Astrocyte (in vitro differentiated cells and primary cell): ENCODE results near the gene BUD23. TPM values are rescaled to one million over a fixed set of nuclear protein-coding genes. Genes with fewer than 3 reads are reported as not detected.
A peak's percentile ranks its signal among the peaks of the same experiment; 100 is the strongest.

Experiments
- DNase-seq: peaks from one replicate; pipeline ENCODE4 v3.0.0-alpha.2; 2010; ENCODE audit warnings: low read depth
- FAIRE-seq: peaks from 2 replicates; lab custom pipeline; 2011; peaks lifted over from hg19 to GRCh38; lab: Jason Lieb, UNC
- H2AFZ ChIP-seq: 2 replicates; pipeline ENCODE4 v1.6.0; 2012; ENCODE audit warnings: low read depth, low read length, inconsistent platforms
- H3K27ac ChIP-seq: 2 replicates; pipeline ENCODE4 v1.5.1; 2011; ENCODE audit warnings: low read depth, low read length, inconsistent platforms
- H3K27me3 ChIP-seq: 2 replicates; pipeline ENCODE4 v1.6.0; 2011; ENCODE audit warnings: low read length, inconsistent platforms; ENCODE audit not compliant: insufficient read depth
- H3K36me3 ChIP-seq: 2 replicates; pipeline ENCODE4 v1.5.1; 2011; ENCODE audit warnings: low read length, inconsistent platforms; ENCODE audit not compliant: insufficient read depth
- H3K4me1 ChIP-seq: 2 replicates; pipeline ENCODE4 v1.5.1; 2011; ENCODE audit warnings: low read length, inconsistent platforms; ENCODE audit not compliant: insufficient read depth
- H3K4me2 ChIP-seq: 2 replicates; pipeline ENCODE4 v1.6.0; 2012; ENCODE audit warnings: low read length, inconsistent platforms
- H3K4me3 ChIP-seq: 2 replicates; pipeline ENCODE4 v1.5.1; 2011; ENCODE audit warnings: low read depth, mild to moderate bottlenecking, low read length, inconsistent platforms; ENCODE audit not compliant: insufficient read depth
- H3K79me2 ChIP-seq: 2 replicates; pipeline ENCODE4 v1.6.0; 2012; ENCODE audit warnings: mild to moderate bottlenecking, low read length, inconsistent platforms; ENCODE audit not compliant: insufficient read depth
- H3K9ac ChIP-seq: 2 replicates; pipeline ENCODE4 v1.6.0; 2012; ENCODE audit warnings: mild to moderate bottlenecking, low read length, inconsistent platforms
- H3K9me3 ChIP-seq: 2 replicates; pipeline ENCODE4 v1.5.1; 2012; ENCODE audit warnings: low read depth, mild to moderate bottlenecking, low read length, inconsistent platforms; ENCODE audit not compliant: insufficient read depth
- H4K20me1 ChIP-seq: 2 replicates; pipeline ENCODE4 v1.6.0; 2012; ENCODE audit warnings: low read length, inconsistent platforms; ENCODE audit not compliant: insufficient read depth
- H3K27ac Mint-ChIP-seq: one replicate; pipeline ENCODE4 v1.8.0; 2021; ENCODE audit warnings: mild to moderate bottlenecking, mixed read lengths; ENCODE audit not compliant: unreplicated experiment
- H3K27me3 Mint-ChIP-seq: one replicate; pipeline ENCODE4 v1.8.0; 2021; ENCODE audit warnings: low read depth, mixed read lengths; ENCODE audit not compliant: unreplicated experiment
- H3K36me3 Mint-ChIP-seq: one replicate; pipeline ENCODE4 v1.8.0; 2021; ENCODE audit warnings: low read depth, mixed read lengths; ENCODE audit not compliant: unreplicated experiment
- H3K4me1 Mint-ChIP-seq: one replicate; pipeline ENCODE4 v1.8.0; 2021; ENCODE audit warnings: low read depth, mixed read lengths; ENCODE audit not compliant: unreplicated experiment
- H3K4me3 Mint-ChIP-seq: one replicate; pipeline ENCODE4 v1.8.0; 2021; ENCODE audit warnings: mild to moderate bottlenecking, moderate library complexity, mixed read lengths; ENCODE audit not compliant: unreplicated experiment
- H3K9me3 Mint-ChIP-seq: one replicate; pipeline ENCODE4 v1.8.0; 2021; ENCODE audit warnings: mild to moderate bottlenecking, mixed read lengths; ENCODE audit not compliant: unreplicated experiment
- CTCF ChIP-seq: IDR thresholded peaks from 2 replicates; pipeline ENCODE4 v1.5.1; 2011; ENCODE audit warnings: low read depth, mild to moderate bottlenecking, inconsistent platforms, low read length, moderate library complexity; ENCODE audit not compliant: insufficient read depth
- EZH2 ChIP-seq: IDR thresholded peaks from 2 replicates; pipeline ENCODE4 v1.6.1; 2012; ENCODE audit warnings: mild to moderate bottlenecking, low read length, inconsistent platforms; ENCODE audit not compliant: insufficient read depth
- total RNA-seq: library from RNA; stranded (reverse); gene quantifications from 2 replicates; pipeline ENCODE4 v1.2.1, GENCODE V29; 2021

BUD23 gene
- total RNA-seq, 1 donor from 2014 or later, result 73.1 TPM

- H3K9me3 Mint-ChIP-seq, result no peaks in the 10 kb centered on the region
- H3K79me2 ChIP-seq, result no peaks in the 10 kb centered on the region
- no peak overlapping the region for H2AFZ ChIP-seq
- no peak overlapping the region for H3K4me2 ChIP-seq
- H3K4me1 ChIP-seq, result peaks cover 8% of the 10 kb centered on the region
- H3K27me3 ChIP-seq, result no peaks in the 10 kb centered on the region
- peaks cover 8% of the 10 kb centered on the region for H3K27me3 Mint-ChIP-seq
- H3K4me1 Mint-ChIP-seq, result no peaks in the 10 kb centered on the region
- no peak overlapping the region for H3K4me3 ChIP-seq
- no peak overlapping the region for H3K27ac Mint-ChIP-seq
- H3K4me3 Mint-ChIP-seq, result peak overlapping the region; percentile 66
- H3K27ac ChIP-seq, result no peak overlapping the region
- FAIRE-seq (no peak), DNase-seq (no peak)
- H3K36me3 Mint-ChIP-seq, result peaks cover 9% of the 10 kb centered on the region
- no peaks in the 10 kb centered on the region for H3K36me3 ChIP-seq
- H4K20me1 ChIP-seq, result no peaks in the 10 kb centered on the region
- H3K9ac ChIP-seq, result no peak overlapping the region
- TF ChIP-seq EZH2 (no peak), CTCF (no peak)
- no peaks in the 10 kb centered on the region for H3K9me3 ChIP-seq
Observed at GRCh38 chr7:73669858-73670385, 13.5 kb upstream of the BUD23 start.

GRCh38 chr7:73671322-73671661, 12.1 kb upstream of the BUD23 start:
- Histone ChIP-seq H3K79me2 (no peaks in the 10 kb centered on the region), H3K27me3 (no peaks in the 10 kb centered on the region), H3K4me2 (no peak overlapping the region), H3K9ac (no peak overlapping the region), H3K4me3 (no peak overlapping the region), H3K36me3 (no peaks in the 10 kb centered on the region), H2AFZ (no peak overlapping the region), H4K20me1 (peaks cover 5% of the 10 kb centered on the region), H3K9me3 (no peaks in the 10 kb centered on the region), H3K27ac (no peak overlapping the region), H3K4me1 (peaks cover 8% of the 10 kb centered on the region)
- no peak for FAIRE-seq
- no peak for DNase-seq
- no peak overlapping the region for H3K4me3 Mint-ChIP-seq
- TF ChIP-seq EZH2 (no peak), CTCF (no peak)
- no peaks in the 10 kb centered on the region for H3K4me1 Mint-ChIP-seq
- peaks cover under 1% of the 10 kb centered on the region for H3K27me3 Mint-ChIP-seq
- H3K27ac Mint-ChIP-seq, result no peak overlapping the region
- no peaks in the 10 kb centered on the region for H3K9me3 Mint-ChIP-seq
- H3K36me3 Mint-ChIP-seq, result peaks cover 9% of the 10 kb centered on the region

GRCh38 chr7:73671857-73672445, 11.4 kb upstream of the BUD23 start:
- no peaks in the 10 kb centered on the region for H3K4me1 Mint-ChIP-seq
- Histone ChIP-seq H3K4me2 (no peak overlapping the region), H3K27me3 (no peaks in the 10 kb centered on the region), H3K36me3 (no peaks in the 10 kb centered on the region), H4K20me1 (peaks cover 5% of the 10 kb centered on the region), H3K4me3 (no peak overlapping the region), H3K79me2 (no peaks in the 10 kb centered on the region), H3K4me1 (peaks cover 8% of the 10 kb centered on the region), H3K9ac (no peak overlapping the region), H2AFZ (no peak overlapping the region), H3K27ac (no peak overlapping the region), H3K9me3 (no peaks in the 10 kb centered on the region)
- H3K9me3 Mint-ChIP-seq, result no peaks in the 10 kb centered on the region
- H3K27ac Mint-ChIP-seq, result no peak overlapping the region
- FAIRE-seq, result no peak
- no peaks in the 10 kb centered on the region for H3K27me3 Mint-ChIP-seq
- DNase-seq, result no peak
- peak overlapping the region; percentile 27 for H3K4me3 Mint-ChIP-seq
- peaks cover 9% of the 10 kb centered on the region for H3K36me3 Mint-ChIP-seq
- TF ChIP-seq EZH2, result no peak
- no peak for TF ChIP-seq CTCF
